Urothelium cell line (cell line): ENCODE measurements around the gene EPHA1.

Experiments
- DNase-seq: peaks from one replicate; pipeline ENCODE4 v3.0.0; 2011; ENCODE audit warnings: low spot score, mixed read lengths
- FAIRE-seq: peaks from 2 replicates; lab custom pipeline; 2011; peaks lifted over from hg19 to GRCh38; lab: Jason Lieb, UNC

Gene EPHA1

GRCh38 chr7:143408686-143409561 lies at the start of gene EPHA1:
TSS of gene EPHA1 (minus strand) at chr7:143408856. CDS start at chr7:143408805, 51 bp downstream.
- FAIRE-seq (no peak), DNase-seq (peak; percentile 20)

- DNase-seq (no peak), FAIRE-seq (no peak)
Observed at GRCh38 chr7:143458263-143458662, 49.6 kb upstream of the EPHA1 start.

DNA sequence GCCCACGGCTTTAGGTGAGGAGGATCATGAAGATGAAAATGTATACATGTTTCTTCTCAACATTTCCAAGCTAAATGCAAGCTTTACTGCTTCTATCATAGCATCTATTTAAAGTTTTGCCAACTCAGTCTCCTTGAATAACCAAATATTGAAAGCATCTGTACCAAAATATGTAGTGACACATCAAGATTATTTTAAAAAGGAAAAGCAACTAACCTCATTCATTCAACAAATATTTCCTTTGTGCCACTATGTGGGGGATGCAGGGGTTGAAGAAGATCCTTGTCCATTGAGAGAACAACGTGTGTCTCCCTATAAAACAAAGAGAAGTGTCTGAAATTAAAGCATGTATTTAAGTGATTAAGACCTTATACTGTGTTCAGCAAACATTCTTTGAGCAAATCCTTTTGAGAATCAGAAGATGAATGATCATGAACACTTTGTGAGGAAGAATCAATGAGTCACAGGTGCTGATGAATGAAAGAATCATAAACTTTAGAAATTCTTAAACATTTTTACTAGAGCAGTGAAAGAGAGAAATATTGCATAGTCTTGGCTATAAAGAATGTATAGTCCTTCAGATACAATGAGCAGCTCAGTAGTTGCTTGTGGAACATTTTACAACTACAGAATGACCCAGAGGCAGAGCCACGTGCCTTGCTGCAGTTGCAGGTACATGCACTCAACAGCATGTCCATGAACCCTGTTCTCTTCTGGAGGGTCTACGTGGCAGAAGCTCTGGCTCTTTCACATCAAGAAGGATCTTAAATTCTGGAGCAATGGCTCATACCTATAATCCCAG lies 48.5 kb upstream of the EPHA1 start:
- FAIRE-seq (no peak), DNase-seq (no peak)

DNA sequence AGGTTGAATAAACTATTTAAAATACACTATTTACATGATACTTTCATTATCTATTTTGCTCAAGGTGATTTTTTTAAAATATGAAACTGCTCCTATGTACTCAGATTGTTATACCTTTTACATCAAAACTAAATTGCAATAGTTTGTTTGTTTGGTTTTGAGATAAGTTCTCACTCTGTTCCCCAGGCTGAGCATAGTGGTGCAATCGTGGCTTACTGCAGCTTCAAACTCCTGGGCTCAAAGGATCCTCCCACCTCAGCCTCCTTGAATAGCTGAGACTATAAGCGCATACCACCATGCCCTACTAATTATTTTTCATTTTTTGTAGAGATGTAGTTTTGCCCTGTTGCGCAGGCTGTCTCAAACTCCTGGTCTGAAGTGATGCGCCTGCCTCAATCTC lies 47.3 kb upstream of the EPHA1 start:
- DNase-seq (no peak), FAIRE-seq (no peak)

DNA sequence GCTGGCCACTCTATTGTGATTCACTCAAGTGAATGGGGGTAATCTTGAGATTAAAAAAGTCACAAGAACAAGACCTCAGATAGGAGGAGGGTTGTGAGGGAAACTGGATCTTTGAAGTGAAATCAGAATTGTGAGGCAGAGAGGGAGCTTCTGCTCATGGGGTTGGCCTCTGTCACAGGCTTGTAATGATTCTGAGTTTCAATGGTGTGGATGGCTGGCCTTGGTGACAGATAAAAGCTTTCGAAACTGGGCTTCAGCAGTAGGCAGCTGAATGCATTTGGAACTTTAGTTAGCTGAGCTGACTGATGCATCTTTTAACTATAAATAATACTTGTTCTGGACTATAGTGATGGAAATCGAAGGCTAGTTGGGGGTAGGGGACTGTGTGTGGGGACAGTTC lies 46.8 kb upstream of the EPHA1 start:
- DNase-seq = no peak
- no peak for FAIRE-seq

DNA sequence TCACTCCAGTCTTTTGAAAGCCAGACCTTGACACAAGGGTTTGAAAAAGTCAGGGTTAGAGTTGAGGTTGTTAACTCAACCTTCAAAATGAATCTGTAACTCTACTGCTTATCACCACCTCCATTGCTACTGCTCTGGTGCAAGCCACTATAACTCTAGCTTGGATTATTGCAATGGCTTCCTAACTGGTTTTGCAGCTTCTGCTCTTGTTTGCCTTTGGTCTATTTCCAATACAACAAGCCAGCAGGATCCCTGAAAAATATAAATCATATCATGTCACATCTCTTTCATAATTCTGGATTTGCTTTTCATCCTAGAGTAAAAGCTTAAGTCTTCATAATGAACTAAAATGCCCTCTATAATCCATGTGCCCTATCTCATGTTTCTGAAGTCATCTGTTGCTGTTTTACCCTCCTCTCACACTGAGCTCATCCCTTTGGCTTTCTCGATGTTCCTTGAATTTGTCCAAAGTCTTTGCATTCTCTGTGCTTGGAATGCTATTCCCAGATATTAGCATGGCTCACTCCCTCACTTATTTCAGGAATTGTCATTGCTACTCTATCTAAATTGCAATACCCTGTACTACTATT lies 45.5 kb upstream of the EPHA1 start:
- FAIRE-seq (no peak), DNase-seq (no peak)

DNA sequence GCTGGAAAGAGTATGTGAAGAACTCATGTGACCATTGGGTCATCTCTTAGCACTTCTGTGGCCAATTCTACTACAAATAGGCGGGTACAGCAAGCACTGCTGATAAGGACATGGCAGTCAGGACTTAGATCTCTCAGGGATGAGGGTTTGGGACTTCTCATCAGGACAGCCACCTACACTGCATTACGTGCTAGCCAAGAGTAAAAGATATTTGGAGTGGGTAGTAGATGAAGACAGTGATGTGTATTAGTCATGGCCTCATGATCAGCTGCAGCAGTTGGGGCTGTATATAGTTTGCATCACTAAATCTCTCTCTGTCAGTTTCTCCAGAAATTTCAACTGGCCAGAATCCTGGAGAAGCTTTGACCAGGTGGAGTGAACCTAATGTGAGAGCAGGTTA lies 43.8 kb upstream of the EPHA1 start:
- DNase-seq (no peak), FAIRE-seq (no peak)

DNA sequence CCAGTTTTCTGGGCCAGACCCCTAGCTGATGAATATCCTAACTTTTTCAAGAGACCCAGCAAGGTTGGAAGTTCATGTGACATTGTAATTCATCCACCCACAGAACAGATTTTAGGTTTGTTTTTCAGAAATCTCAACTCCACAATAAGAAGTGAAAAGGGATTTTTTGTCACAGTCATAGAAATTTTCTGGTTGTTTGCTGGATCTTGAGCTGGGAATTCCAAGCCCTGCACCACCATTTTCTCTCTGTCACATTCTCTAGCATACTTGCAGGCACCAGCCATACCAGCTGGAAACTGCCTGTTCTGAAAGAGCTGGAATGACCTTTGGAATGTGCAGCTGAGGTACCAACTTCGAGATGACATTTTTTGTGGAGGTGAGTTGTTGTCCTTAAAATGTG lies 43.1 kb upstream of the EPHA1 start:
- FAIRE-seq (no peak), DNase-seq (no peak)

DNA sequence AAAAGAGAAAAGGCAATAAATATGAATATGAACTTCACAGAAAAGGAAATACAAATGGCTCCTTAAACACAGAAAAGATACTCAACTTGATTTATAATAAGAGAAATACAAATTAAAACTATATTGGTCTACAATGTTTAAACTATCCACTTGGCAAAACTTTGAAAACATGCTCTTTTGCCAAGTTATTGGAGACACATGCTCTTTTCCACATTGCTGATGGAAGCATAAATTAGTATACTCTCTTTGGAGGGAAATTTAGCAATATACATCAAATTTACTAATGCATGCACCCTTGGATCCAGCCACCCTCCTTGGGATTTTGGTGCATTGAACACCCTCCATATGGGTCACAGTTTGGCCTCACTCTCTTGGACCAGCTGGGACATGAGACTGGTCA lies 42.5 kb upstream of the EPHA1 start:
- DNase-seq (no peak), FAIRE-seq (no peak)

DNA sequence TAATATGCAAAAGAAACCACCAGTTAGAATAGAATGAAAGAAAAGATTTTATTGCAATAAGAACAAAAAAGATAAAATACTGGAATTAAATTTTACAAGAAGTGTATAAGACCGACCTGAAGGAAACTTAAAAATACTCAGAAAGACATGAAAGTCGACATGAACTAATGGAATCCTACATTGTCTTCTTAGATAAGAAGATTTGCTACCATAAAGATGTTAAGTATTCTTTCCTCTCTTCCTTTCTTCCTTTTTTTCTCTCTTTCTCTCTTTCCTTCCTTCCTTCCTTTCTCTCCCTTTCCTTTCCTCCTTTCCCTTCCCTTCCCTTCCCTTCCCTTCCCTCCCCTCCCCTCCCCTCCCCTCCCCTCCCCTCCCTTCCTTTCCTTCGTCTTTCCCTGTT lies 41.1 kb upstream of the EPHA1 start:
- DNase-seq (no peak), FAIRE-seq (no peak)

DNA sequence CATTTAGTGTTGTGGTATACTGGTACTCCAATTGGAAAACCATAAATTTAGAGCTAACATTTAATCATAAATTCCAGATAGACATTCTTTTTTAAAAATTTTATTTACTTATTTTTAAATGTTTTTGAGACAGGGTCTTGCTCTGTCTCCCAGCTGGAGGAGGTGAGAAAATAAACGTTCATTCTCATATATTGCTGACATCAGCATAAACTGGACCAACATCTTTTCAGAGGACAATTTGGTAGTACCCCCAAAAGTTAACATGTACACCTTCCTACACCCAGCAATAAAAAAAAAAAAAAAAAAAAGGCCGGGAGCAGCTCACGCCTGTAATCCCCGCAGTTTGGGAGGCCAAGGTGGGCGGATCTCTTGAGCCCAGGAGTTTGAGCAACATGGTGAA lies 39.8 kb upstream of the EPHA1 start:
- DNase-seq = no peak
- FAIRE-seq = no peak

- FAIRE-seq = no peak
- DNase-seq = no peak
Observed at GRCh38 chr7:143447466-143447865, 38.8 kb upstream of the EPHA1 start.

DNA sequence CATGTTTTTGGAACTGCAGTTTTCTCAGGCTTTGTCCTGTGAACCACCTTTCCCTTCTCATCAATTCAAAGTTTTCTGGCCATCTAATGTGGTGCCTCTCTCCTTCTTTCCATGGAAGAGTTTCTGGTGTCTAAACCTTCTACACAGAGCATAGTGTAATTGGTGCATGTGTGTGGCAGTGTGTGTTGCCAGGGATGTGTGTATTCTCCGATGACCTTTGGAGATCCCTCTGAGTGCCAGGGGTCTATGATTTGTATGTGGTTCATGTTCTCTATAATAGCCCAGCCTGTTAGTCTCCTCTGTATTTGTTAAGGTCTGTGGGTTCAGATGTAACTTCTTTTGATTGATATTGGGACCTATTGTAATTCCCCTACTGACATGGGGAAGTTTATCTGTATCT lies 36.1 kb upstream of the EPHA1 start:
- FAIRE-seq = no peak
- no peak for DNase-seq

DNA sequence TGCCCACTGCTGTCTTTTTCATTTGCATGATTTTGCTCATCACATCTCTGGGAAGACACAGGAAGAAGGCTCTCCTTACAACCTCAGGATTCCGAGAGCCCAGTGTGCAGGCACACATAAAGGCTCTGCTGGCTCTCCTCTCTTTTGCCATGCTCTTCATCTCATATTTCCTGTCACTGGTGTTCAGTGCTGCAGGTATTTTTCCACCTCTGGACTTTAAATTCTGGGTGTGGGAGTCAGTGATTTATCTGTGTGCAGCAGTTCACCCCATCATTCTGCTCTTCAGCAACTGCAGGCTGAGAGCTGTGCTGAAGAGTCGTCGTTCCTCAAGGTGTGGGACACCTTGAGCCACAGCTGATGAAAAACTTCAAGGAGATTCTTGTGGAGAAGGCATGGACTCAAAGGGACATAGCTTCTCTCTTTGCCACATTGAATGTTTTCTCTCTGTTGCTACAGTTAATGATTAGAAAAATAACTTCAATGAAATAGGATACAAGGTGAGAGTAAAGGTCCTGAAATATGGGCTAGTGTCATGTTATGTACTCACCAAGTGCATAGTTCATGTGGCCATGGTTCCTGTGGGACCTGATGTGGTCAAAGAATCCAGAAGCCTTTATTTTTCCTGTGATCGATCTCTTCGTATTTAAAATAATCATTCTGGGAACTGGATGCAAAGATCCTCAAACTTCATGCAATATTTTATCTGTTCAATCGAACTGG lies 35.6 kb upstream of the EPHA1 start:
- DNase-seq (no peak), FAIRE-seq (no peak)

DNA sequence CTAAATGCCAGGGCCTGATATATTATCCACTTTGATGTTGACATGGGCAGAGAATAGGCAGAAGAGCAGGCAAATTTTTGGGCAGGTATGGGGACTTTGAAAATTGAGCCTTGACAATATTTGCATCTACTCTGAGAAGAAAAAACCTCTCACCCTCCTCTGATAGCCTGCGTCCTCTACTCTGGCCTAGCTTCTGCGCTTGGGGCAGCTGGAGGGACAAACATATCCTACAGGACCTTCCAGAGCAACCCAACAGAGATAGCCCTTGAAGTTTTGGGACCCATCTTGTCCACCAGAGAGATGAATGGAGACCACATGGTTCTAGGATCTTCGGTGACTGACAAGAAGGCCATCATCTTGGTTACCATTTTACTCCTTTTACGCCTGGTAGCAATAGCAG lies 34.5 kb upstream of the EPHA1 start, which contains the start of gene TAS2R60:
TSS of gene TAS2R60 (plus strand) at position 301 of the 400 bp plus-strand sequence. CDS start at position 301, 0 bp downstream.
- no peak for FAIRE-seq
- DNase-seq = no peak

DNA sequence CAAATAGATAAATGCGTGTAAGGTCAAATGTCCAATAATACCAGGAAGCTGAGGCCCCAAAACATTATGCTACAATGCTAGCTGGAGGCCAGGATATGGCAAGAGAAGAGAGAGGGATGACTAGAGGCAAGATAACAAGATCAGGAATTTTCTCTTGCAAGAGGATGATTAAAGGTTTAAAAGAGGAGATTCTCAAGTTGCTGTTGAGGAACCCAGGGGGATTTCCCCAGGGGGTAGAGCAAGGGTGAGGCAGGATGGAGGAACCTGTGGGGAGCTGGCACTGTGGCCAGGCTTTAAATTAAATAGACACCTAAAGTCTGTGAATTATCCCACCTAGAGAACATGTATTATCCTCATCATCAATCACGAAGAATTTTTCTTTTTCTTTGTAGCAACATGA lies 31.2 kb upstream of the EPHA1 start:
- FAIRE-seq (no peak), DNase-seq (no peak)

GRCh38 chr7:143437578-143437977 lies 28.9 kb upstream of the EPHA1 start:
- no peak for DNase-seq
- no peak for FAIRE-seq

GRCh38 chr7:143436325-143436946 lies 27.8 kb upstream of the EPHA1 start:
- DNase-seq (no peak), FAIRE-seq (no peak)

DNA sequence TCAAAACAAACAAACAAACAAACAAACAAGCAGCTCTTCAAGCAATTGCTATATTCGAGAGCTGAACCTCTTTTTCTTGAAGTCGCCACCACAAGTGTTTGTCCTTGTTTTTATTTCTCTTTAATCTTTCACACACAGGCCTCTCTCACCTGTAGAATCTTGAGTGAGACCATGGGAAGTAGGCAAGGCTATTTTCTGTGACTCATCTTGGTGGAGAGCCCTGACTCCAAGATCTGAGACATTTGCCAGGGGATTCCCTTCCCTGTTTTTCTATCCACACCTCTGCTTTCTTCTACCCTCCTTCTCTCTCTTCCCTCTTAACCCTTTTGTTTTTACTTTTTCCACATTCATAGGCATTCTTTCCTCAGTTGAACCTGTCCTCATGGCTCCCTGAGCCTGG lies 26.6 kb upstream of the EPHA1 start:
- FAIRE-seq (no peak), DNase-seq (no peak)

DNA sequence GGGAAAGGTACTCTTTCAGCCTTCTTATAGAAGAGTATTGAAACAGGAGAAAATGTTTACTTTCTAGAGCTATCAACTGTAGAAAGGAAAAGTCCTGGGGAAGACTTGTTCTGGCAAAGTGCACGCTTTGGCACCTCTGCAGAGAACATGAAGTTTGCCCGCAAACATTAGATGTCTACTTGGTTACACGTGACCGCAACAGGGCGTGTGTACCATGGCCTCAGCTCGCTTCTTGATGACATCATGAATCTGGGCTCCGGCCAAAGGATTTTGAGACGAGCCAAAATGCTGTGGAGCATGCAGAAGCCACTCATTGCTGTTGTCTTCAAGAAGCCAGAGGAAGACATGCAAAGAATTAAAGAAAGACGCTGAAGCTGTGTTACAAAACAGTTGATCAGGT lies 26.0 kb upstream of the EPHA1 start:
- FAIRE-seq (no peak), DNase-seq (peak; percentile 23)

- DNase-seq (no peak), FAIRE-seq (no peak)
Observed at GRCh38 chr7:143433759-143434158, 25.1 kb upstream of the EPHA1 start.
